ENCODE results near the gene RASSF5. TPM values are rescaled to one million over a fixed set of nuclear protein-coding genes. Genes with fewer than 3 reads are reported as not detected.

RASSF5 gene
- total RNA-seq, 1 experiment from 2014 or later: 1.3 TPM

GRCh38 chr1:206491616-206492015 is 15.7 kb upstream of the RASSF5 start:
- no peaks in the 10 kb centered on the region for H3K9me3 ChIP-seq
- intact Hi-C loops (cut with micrococcal nuclease; ENCODE audit: unreplicated experiment): no loop called here
- H3K36me3 ChIP-seq (ENCODE audit: control insufficient read depth, insufficient read depth, low read length): no peaks in the 10 kb centered on the region; the same call in 1 of the 2 replicates
- Mint-ChIP-seq H3K4me3 (ENCODE audit: unreplicated experiment) (no peak overlapping the region), H3K36me3 (ENCODE audit: insufficient read depth, unreplicated experiment) (peaks cover 10% of the 10 kb centered on the region), H3K9me3 (ENCODE audit: unreplicated experiment) (no peaks in the 10 kb centered on the region), H3K4me1 (ENCODE audit: low read depth, unreplicated experiment) (peaks cover 5% of the 10 kb centered on the region), H3K27ac (ENCODE audit: unreplicated experiment) (no peak overlapping the region), H3K27me3 (ENCODE audit: insufficient read depth, unreplicated experiment) (no peaks in the 10 kb centered on the region)
- H3K4me3 ChIP-seq (ENCODE audit: low read depth, low read length): no peak overlapping the region
- peaks cover 6% of the 10 kb centered on the region; the same call in 1 of the 2 replicates for H3K4me1 ChIP-seq
- CTCF ChIA-PET: interaction anchor here (1.2 to 2.8 kb wide), 2 partner anchors 12 to 92 kb away, joined by 3 to 20 read pairs; no protein-coding TSS in a partner anchor
- POLR2A ChIA-PET: no interaction called here
- BruUV-seq (replicated peaks): no TSS peak
- DNase-seq: no peak
- TF ChIP-seq, protein P1, sequence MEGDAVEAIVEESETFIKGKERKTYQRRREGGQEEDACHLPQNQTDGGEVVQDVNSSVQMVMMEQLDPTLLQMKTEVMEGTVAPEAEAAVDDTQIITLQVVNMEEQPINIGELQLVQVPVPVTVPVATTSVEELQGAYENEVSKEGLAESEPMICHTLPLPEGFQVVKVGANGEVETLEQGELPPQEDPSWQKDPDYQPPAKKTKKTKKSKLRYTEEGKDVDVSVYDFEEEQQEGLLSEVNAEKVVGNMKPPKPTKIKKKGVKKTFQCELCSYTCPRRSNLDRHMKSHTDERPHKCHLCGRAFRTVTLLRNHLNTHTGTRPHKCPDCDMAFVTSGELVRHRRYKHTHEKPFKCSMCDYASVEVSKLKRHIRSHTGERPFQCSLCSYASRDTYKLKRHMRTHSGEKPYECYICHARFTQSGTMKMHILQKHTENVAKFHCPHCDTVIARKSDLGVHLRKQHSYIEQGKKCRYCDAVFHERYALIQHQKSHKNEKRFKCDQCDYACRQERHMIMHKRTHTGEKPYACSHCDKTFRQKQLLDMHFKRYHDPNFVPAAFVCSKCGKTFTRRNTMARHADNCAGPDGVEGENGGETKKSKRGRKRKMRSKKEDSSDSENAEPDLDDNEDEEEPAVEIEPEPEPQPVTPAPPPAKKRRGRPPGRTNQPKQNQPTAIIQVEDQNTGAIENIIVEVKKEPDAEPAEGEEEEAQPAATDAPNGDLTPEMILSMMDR (IDR thresholded peaks at IDR 0.05; ENCODE audit: insufficient read depth in 1 of 2, low read depth in 1 of 2, low read length in 1 of 2, severe bottlenecking in 1 of 2, unreplicated experiment in 1 of 2): no peak
- no peaks in the 10 kb centered on the region for H3K27me3 ChIP-seq (replicated peaks; ENCODE audit: control insufficient read depth, insufficient read depth, low read length)

DNA sequence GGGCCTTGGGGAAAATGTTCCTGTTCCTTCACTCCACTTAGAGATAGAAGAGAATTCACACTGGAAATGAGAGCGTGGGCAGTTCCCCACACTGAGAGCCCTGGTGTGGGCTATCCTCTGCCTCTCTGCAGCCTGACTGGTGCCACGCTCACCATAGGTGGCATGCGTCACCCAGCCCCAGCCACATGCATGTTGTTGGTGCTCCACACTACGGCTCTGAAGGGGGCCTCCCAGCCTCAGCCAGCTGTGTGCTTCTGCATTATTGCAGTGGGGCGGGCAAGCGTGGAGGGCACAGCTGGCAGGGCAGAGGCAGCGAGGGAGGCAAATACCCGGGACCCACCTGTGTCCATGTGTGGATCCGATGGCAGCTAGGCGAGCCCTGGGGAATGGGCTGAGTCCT is 14.7 kb upstream of the RASSF5 start:
- Mint-ChIP-seq H3K9me3 (ENCODE audit: unreplicated experiment) (no peaks in the 10 kb centered on the region), H3K4me3 (ENCODE audit: unreplicated experiment) (no peak overlapping the region)

GRCh38 chr1:206493279-206493678 is 14.1 kb upstream of the RASSF5 start:
- Histone ChIP-seq H3K4me3 (ENCODE audit: low read depth, low read length) (no peak overlapping the region), H3K27me3 (replicated peaks; ENCODE audit: control insufficient read depth, insufficient read depth, low read length) (no peaks in the 10 kb centered on the region), H3K36me3 (ENCODE audit: control insufficient read depth, insufficient read depth, low read length) (no peaks in the 10 kb centered on the region; the same call in 1 of the 2 replicates), H3K9me3 (no peaks in the 10 kb centered on the region), H3K4me1 (peaks cover 8% of the 10 kb centered on the region; the same call in 1 of the 2 replicates)
- intact Hi-C loops (cut with micrococcal nuclease; ENCODE audit: unreplicated experiment): no loop called here
- DNase-seq: no peak
- peaks cover 11% of the 10 kb centered on the region for H3K36me3 Mint-ChIP-seq (ENCODE audit: insufficient read depth, unreplicated experiment)
- POLR2A ChIA-PET: no interaction called here
- H3K9me3 Mint-ChIP-seq (ENCODE audit: unreplicated experiment): no peaks in the 10 kb centered on the region
- H3K27me3 Mint-ChIP-seq (ENCODE audit: insufficient read depth, unreplicated experiment): no peaks in the 10 kb centered on the region
- no peak overlapping the region for H3K27ac Mint-ChIP-seq (ENCODE audit: unreplicated experiment)
- TF ChIP-seq, protein P1 (IDR thresholded peaks at IDR 0.05; ENCODE audit: insufficient read depth in 1 of 2, low read depth in 1 of 2, low read length in 1 of 2, severe bottlenecking in 1 of 2, unreplicated experiment in 1 of 2): no peak
- H3K4me1 Mint-ChIP-seq (ENCODE audit: low read depth, unreplicated experiment): peaks cover 6% of the 10 kb centered on the region
- CTCF ChIA-PET: interaction anchor here (0.7 kb wide), 1 partner anchor 119 kb away, joined by 3 read pairs; the partner anchor contains the start of gene EIF2D
- no peak overlapping the region for H3K4me3 Mint-ChIP-seq (ENCODE audit: unreplicated experiment)
- BruUV-seq (replicated peaks): no TSS peak

More for the DNA sequence above, 14.7 kb upstream of the RASSF5 start:
- Mint-ChIP-seq H3K27ac (ENCODE audit: unreplicated experiment) (no peak overlapping the region), H3K4me1 (ENCODE audit: low read depth, unreplicated experiment) (peaks cover 5% of the 10 kb centered on the region), H3K36me3 (ENCODE audit: insufficient read depth, unreplicated experiment) (peaks cover 11% of the 10 kb centered on the region), H3K27me3 (ENCODE audit: insufficient read depth, unreplicated experiment) (no peaks in the 10 kb centered on the region)
- BruUV-seq (replicated peaks): no TSS peak
- POLR2A ChIA-PET: no interaction called here
- CTCF ChIA-PET: no interaction called here
- no peak for DNase-seq
- H3K4me1 ChIP-seq: peaks cover 6% of the 10 kb centered on the region; the same call in 1 of the 2 replicates
- no peaks in the 10 kb centered on the region for H3K9me3 ChIP-seq
- no peak overlapping the region for H3K4me3 ChIP-seq (ENCODE audit: low read depth, low read length)
- intact Hi-C loops (cut with micrococcal nuclease; ENCODE audit: unreplicated experiment): no loop called here
- TF ChIP-seq, protein P1 (IDR thresholded peaks at IDR 0.05; ENCODE audit: insufficient read depth in 1 of 2, low read depth in 1 of 2, low read length in 1 of 2, severe bottlenecking in 1 of 2, unreplicated experiment in 1 of 2): no peak
- H3K36me3 ChIP-seq (ENCODE audit: control insufficient read depth, insufficient read depth, low read length): no peaks in the 10 kb centered on the region; the same call in 1 of the 2 replicates
- no peaks in the 10 kb centered on the region for H3K27me3 ChIP-seq (replicated peaks; ENCODE audit: control insufficient read depth, insufficient read depth, low read length)
